KBM-7 (cell line): ENCODE results near the gene FRMD3.
"Not testable (repeated sequence)": the region's sequence is repeated elsewhere in the genome, so short reads cannot be mapped to it uniquely, and the experiment has no call there.

Source experiments
- DNase-seq: peaks from one replicate; pipeline ENCODE4 v3.0.0-alpha.2; 2015
- in situ Hi-C: fragments of 300-500 bp; cut with MboI; formaldehyde crosslinking; loops from 2 replicates; pipeline ENCODE4 v1.14.3; 2020; ENCODE audit warnings: low sequenced_read_pairs, low pct_unique_long_range_greater_than_20kb, mixed read lengths

Gene FRMD3

GRCh38 chr9:83359039-83359438 lies 179.2 kb downstream of the FRMD3 start:
- in situ Hi-C loops, result no loop called here
- DNase-seq, result no peak

DNA sequence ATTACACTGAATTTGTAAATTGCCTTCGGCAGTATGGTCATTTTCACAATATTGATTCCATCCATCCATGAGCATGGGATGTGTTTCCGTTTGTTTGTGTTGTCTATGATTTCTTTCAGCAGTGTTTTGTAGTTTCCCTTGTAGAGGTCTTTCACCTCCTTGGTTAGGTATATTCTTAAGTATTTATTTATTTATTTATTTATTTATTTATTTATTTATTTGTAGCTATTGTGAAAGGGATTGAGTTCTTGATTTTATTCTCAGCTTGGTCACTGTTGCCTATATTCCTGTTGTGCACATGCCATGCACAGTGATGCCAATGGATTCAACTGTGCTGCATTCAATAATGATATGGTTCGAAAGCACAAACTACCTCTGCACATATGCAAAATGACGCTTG lies 179.7 kb downstream of the FRMD3 start:
- in situ Hi-C loops, DNase-seq: not testable (repeated sequence)

- in situ Hi-C loops, result no loop called here
- DNase-seq, result no peak
Observed at GRCh38 chr9:83355729-83356151, 182.5 kb downstream of the FRMD3 start.

GRCh38 chr9:83355024-83355444 lies 183.2 kb downstream of the FRMD3 start:
- in situ Hi-C loops, result no loop called here
- DNase-seq, result no peak

DNA sequence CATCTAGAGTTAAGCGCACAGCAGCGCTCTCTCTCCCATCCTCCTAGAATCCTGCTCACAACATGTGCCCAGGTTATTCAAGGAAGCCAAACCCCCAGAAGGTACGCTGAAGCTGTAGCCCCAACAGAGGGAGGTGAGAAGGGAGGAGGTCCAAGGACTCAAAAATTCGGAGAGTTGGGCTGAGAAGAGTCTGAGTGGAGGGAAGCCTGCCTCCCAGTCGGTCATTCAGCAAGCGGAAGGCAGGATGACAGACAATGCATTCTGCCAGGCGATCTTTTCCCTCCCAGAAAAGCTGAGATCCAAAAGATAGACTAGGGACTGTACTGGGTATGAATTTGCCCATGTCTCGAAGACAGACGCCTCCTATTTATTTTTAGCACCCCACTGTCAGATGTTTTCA lies 189.2 kb downstream of the FRMD3 start:
- no peak for DNase-seq
- in situ Hi-C loops, result no loop called here

GRCh38 chr9:83346655-83347420 lies 191.4 kb downstream of the FRMD3 start:
- DNase-seq, result no peak
- in situ Hi-C loops, result no loop called here

- no peak for DNase-seq
- in situ Hi-C loops, result no loop called here
Observed at GRCh38 chr9:83343366-83343999, 194.7 kb downstream of the FRMD3 start.

DNA sequence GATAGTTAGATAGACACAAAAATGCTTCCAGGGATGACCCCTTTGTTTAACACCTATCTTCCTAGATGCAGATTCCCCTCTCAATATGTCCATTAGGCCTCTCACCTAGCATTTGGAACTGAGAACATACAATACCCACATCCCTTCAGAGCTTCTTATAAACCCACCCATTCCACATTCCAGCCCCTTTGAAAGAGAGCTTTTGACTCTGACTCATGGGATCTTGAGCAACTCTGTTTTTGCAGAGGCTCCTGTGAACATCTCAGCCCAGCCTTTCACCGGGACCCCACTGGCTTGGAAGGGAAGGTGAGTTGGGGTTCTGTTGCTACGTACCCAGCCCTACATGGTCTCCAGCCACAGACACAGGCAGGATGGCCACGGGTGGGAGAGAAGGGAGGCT lies 195.5 kb downstream of the FRMD3 start:
- in situ Hi-C loops, result no loop called here
- no peak for DNase-seq

DNA sequence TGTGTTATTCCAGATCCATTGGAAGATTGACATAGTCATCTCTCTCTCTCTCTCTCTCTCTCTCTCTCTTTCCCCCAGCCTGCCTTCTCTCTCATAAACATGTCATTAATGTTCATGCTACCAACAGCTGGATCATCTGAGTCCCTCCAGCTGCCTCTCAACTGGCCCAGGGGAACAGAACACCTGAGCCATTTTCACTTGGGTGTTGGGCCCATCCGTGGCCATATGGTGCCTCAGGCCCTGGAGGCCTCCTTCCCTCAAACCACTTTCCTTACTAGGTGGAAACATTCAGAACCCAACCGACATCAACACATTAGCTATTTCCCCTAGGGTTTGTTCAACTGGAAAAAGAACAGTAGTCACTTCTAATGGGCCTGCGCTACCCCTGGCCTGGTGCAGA lies 196.2 kb downstream of the FRMD3 start:
- no peak for DNase-seq
- in situ Hi-C loops, result no loop called here

- in situ Hi-C loops, result no loop called here
- no peak for DNase-seq
Observed at GRCh38 chr9:83340451-83340850, 197.8 kb downstream of the FRMD3 start.

- no peak for DNase-seq
- in situ Hi-C loops, result no loop called here
Observed at GRCh38 chr9:83339435-83339834, 198.8 kb downstream of the FRMD3 start.

DNA sequence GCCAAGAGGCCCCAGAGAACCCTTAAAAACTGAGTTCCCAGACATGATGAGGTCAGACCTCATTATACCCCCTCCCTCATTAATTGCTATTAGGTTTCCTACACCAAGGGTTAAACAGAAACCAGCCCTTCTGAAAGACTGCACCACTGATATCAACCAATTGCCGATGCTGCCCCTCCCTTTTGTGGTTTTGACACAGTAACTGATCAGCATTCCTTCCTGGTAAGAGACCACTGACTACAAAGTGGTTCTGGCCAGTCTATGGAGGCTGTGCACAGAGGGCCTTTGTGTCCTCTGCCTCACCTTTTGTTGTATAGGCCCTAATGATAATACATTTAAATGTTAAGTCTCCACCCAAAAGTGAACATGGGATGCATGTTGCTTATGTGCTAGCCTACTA lies 201.5 kb downstream of the FRMD3 start:
- DNase-seq, result no peak
- in situ Hi-C loops, result no loop called here

DNA sequence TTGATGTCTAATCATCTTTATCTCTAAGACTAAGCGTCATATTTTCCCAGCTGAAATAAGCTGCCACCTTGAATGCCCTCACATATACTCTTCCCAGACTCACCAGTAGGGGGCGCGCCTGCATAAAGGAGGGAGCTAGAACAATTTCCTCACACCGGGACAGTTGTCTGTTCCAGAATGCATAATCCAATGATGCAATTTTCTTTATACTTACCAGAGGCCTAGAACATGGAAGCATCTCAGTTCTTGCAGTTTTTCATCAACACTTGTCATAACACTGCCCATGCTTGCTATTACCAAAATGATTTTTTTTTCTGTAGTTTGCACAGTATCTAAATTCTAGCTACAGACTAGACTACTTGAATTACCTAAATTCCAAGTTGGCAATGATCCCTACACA lies 203.9 kb downstream of the FRMD3 start:
- peak; percentile 71 for DNase-seq
- in situ Hi-C loops, result no loop called here

GRCh38 chr9:83330207-83331196 lies 207.7 kb downstream of the FRMD3 start:
- peak; percentile 7 for DNase-seq
- in situ Hi-C loops, result no loop called here

GRCh38 chr9:83327750-83328622 lies 210.2 kb downstream of the FRMD3 start:
- in situ Hi-C loops, result no loop called here
- DNase-seq, result no peak

DNA sequence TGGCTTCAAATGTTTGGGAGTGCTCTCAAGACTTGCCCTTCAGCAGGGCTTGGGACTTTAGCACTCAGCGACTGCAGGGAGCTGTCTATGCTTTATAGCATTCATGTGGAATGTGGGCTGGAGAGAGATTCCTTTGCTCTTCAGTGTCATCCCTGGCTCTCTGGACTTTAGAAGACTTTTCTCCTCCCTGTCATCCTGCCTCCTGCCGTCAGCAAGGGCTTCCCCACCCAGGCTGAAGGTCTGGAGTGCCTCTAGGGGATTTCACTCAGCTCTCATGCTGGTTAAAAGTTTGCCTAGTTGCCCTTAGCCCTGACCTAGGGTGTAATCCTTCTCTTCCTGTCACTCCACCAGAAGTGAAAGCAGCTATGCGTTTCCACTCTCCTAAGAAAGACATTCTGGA lies 210.9 kb downstream of the FRMD3 start:
- in situ Hi-C loops, result no loop called here
- DNase-seq, result no peak

GRCh38 chr9:83323148-83323547 lies 215.1 kb downstream of the FRMD3 start:
- in situ Hi-C loops, result no loop called here
- DNase-seq, result no peak

GRCh38 chr9:83322438-83322837 lies 215.8 kb downstream of the FRMD3 start:
- no peak for DNase-seq

DNA sequence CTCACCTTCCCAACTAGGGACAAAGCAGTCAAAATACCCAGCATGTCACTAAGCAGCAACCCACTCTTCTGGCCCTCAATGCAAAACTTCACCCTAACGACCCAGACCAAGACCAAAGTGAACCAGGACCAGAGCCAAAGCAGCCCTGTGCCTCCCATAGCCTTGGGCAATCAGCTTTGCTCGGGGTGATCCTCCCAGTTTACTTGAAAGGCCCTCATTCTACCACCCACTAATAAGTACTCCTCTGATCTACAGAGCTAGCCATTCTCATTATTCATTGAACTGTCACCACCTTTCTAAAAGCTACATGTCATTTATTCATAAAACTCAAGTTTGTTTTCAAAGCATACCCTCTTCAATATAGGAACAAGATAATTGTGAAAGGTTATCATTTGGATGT lies 221.0 kb downstream of the FRMD3 start:
- DNase-seq, result no peak
- in situ Hi-C loops, result no loop called here

More at GRCh38 chr9:83322438-83322837, 215.8 kb downstream of the FRMD3 start:
- in situ Hi-C loops, result no loop called here
